HCT116 (cell line): ENCODE measurements around the gene POLR1A.

Experiments
- RAD21 ChIP-seq: IDR thresholded peaks from 2 replicates; pipeline ENCODE4 v1.6.1; 2012; ENCODE audit warnings: low read depth, mild to moderate bottlenecking
- REST ChIP-seq: IDR thresholded peaks from 2 replicates; pipeline ENCODE4 v1.6.1; 2012; ENCODE audit warnings: low read depth
- ZFX ChIP-seq: fragments of 450-650 bp; IDR thresholded peaks from 2 replicates; pipeline ENCODE4 v1.6.1; 2017
- ZNF274 ChIP-seq: fragments of 200-500 bp; sonication (Bioruptor generic); IDR thresholded peaks from 2 replicates; pipeline ENCODE4 v1.6.1; 2014; ENCODE audit warnings: mild to moderate bottlenecking, low read depth, low read length, inconsistent platforms
- TF ChIP-seq, protein P1 (sequence below): IDR thresholded peaks from 2 replicates; pipeline ENCODE4 v1.6.1; 2012
- TF ChIP-seq, protein P2 (sequence below), 3 experiments: fragments of 200-600 bp in 1 of 3; sonication (generic) in 1 of 3; IDR thresholded peaks in 2 of 3; conservative IDR thresholded peaks in 1 of 3; 2 replicates each; pipeline ENCODE4 v1.5.1; 2012 to 2017; ENCODE audit warnings: low read depth in 2 of 3, low read length in 2 of 3, antibody characterized with exemption in 1 of 3, borderline replicate concordance in 1 of 3, control low read depth in 1 of 3, mild to moderate bottlenecking in 1 of 3, mixed read lengths in 1 of 3, mixed run types in 1 of 3, moderate library complexity in 1 of 3; ENCODE audit not compliant: insufficient read depth in 1 of 3

GRCh38 chr2:86047575-86048382 lies 57.9 kb downstream of the POLR1A start:
- TF ChIP-seq, protein P1, sequence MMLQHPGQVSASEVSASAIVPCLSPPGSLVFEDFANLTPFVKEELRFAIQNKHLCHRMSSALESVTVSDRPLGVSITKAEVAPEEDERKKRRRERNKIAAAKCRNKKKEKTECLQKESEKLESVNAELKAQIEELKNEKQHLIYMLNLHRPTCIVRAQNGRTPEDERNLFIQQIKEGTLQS = no peak
- TF ChIP-seq, protein P2, sequence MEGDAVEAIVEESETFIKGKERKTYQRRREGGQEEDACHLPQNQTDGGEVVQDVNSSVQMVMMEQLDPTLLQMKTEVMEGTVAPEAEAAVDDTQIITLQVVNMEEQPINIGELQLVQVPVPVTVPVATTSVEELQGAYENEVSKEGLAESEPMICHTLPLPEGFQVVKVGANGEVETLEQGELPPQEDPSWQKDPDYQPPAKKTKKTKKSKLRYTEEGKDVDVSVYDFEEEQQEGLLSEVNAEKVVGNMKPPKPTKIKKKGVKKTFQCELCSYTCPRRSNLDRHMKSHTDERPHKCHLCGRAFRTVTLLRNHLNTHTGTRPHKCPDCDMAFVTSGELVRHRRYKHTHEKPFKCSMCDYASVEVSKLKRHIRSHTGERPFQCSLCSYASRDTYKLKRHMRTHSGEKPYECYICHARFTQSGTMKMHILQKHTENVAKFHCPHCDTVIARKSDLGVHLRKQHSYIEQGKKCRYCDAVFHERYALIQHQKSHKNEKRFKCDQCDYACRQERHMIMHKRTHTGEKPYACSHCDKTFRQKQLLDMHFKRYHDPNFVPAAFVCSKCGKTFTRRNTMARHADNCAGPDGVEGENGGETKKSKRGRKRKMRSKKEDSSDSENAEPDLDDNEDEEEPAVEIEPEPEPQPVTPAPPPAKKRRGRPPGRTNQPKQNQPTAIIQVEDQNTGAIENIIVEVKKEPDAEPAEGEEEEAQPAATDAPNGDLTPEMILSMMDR (IDR thresholded peaks at IDR 0.05 in 2 of 3, conservative IDR thresholded peaks at IDR 0.05 in 1 of 3; ENCODE audit: borderline replicate concordance in 1 of 3, insufficient read depth in 1 of 3, low read depth in 2 of 3, low read length in 2 of 3) = no peak
- TF ChIP-seq ZNF274 (no peak), ZFX (no peak), RAD21 (no peak), REST (no peak)
